Cardiac muscle cell (in vitro differentiated cells and primary cell): ENCODE results near the gene OLIG2. TPM values are rescaled to one million over a fixed set of nuclear protein-coding genes. Genes with fewer than 3 reads are reported as not detected.

Experiments
- DNase-seq, 2 donors: peaks; one replicate each; pipeline versions ENCODE4 v3.0.0 to v3.0.0-alpha.2; 2010 to 2017; ENCODE audit warnings: low read depth in 1 of 2, low spot score in 1 of 2
- H3K27ac ChIP-seq: fragments of 200-600 bp; sonication (generic); 2 replicates; pipeline ENCODE4 v1.5.1; 2016
- H3K27me3 ChIP-seq: fragments of 200-600 bp; sonication (generic); 2 replicates; pipeline ENCODE4 v1.6.0; 2016; ENCODE audit warnings: control low read depth
- H3K36me3 ChIP-seq: fragments of 200-600 bp; sonication (generic); 2 replicates; pipeline ENCODE4 v1.5.1; 2016; ENCODE audit warnings: control low read depth
- H3K4me1 ChIP-seq: fragments of 200-600 bp; sonication (generic); 2 replicates; pipeline ENCODE4 v1.8.1; 2017; ENCODE audit warnings: low read depth, mild to moderate bottlenecking, mixed run types
- H3K4me3 ChIP-seq: fragments of 200-600 bp; sonication (generic); 2 replicates; pipeline ENCODE4 v1.5.1; 2016; ENCODE audit warnings: mild to moderate bottlenecking
- H3K9me3 ChIP-seq: fragments of 200-600 bp; sonication (generic); 2 replicates; pipeline ENCODE4 v1.5.1; 2017; ENCODE audit warnings: low read depth, mild to moderate bottlenecking, control low read depth
- CTCF ChIP-seq: IDR thresholded peaks from 2 replicates; pipeline ENCODE4 v1.5.1; 2012; ENCODE audit warnings: low read depth, mild to moderate bottlenecking, low read length
- polyA plus RNA-seq: library from polyadenylated mRNA; unstranded; fragments of >200 nt; fragmentation: Nextera tagmentation; extraction: Ambion mirVana; gene quantifications from 2 replicates; pipeline ENCODE4 v1.2.1, GENCODE V29; 2016
- total RNA-seq: library from RNA; depleted of rRNA; stranded (reverse); fragments of >200 nt; gene quantifications from 2 replicates; pipeline ENCODE4 v1.2.3, GENCODE V29; 2016

Gene OLIG2
- total and polyA plus RNA-seq, 2 experiments from 2014 or later: 0.09 TPM; not detected in 1

- no peak for TF ChIP-seq CTCF
- Histone ChIP-seq H3K27me3 (peaks cover 100% of the 10 kb centered on the region), H3K9me3 (no peaks in the 10 kb centered on the region), H3K4me3 (no peak overlapping the region), H3K36me3 (no peaks in the 10 kb centered on the region), H3K4me1 (peaks cover 5% of the 10 kb centered on the region), H3K27ac (no peak overlapping the region)
- DNase-seq: no peak
Measured at GRCh38 chr21:33027401-33028286, 1.9 kb downstream of the OLIG2 start.

- no peak for TF ChIP-seq CTCF
- Histone ChIP-seq H3K27ac (no peak overlapping the region), H3K9me3 (no peaks in the 10 kb centered on the region), H3K36me3 (no peaks in the 10 kb centered on the region), H3K4me3 (no peak overlapping the region), H3K4me1 (peaks cover 5% of the 10 kb centered on the region), H3K27me3 (peaks cover 100% of the 10 kb centered on the region)
- DNase-seq: no peak
Measured at GRCh38 chr21:33028287-33028670, 2.5 kb downstream of the OLIG2 start.

- peaks cover 5% of the 10 kb centered on the region for H3K4me1 ChIP-seq
- H3K27ac ChIP-seq: no peak overlapping the region
- peak in 1 of 2 donors; percentile 25 for DNase-seq
- H3K9me3 ChIP-seq: no peaks in the 10 kb centered on the region
- TF ChIP-seq CTCF: no peak
- H3K27me3 ChIP-seq: peaks cover 100% of the 10 kb centered on the region
- no peak overlapping the region for H3K4me3 ChIP-seq
- no peaks in the 10 kb centered on the region for H3K36me3 ChIP-seq
Measured at GRCh38 chr21:33028773-33029384, 3.1 kb downstream of the OLIG2 start.

GRCh38 chr21:33029385-33029921 lies 3.7 kb downstream of the OLIG2 start:
- Histone ChIP-seq H3K9me3 (no peaks in the 10 kb centered on the region), H3K27me3 (peaks cover 100% of the 10 kb centered on the region), H3K27ac (no peak overlapping the region), H3K4me1 (peaks cover 5% of the 10 kb centered on the region), H3K4me3 (no peak overlapping the region), H3K36me3 (no peaks in the 10 kb centered on the region)
- DNase-seq: no peak
- TF ChIP-seq CTCF: no peak

- Histone ChIP-seq H3K27me3 (peaks cover 100% of the 10 kb centered on the region), H3K36me3 (no peaks in the 10 kb centered on the region), H3K4me1 (peaks cover 5% of the 10 kb centered on the region), H3K4me3 (no peak overlapping the region), H3K27ac (no peak overlapping the region), H3K9me3 (no peaks in the 10 kb centered on the region)
- no peak for DNase-seq
- TF ChIP-seq CTCF: no peak
Measured at GRCh38 chr21:33029975-33030461, 4.3 kb downstream of the OLIG2 start.
